Mucosa of gallbladder (tissue), 1 donor: ENCODE data around the gene CPT1C. TPM values are rescaled to one million over a fixed set of nuclear protein-coding genes. Genes with fewer than 3 reads are reported as not detected.

Experiments used
- DNase-seq: peaks from one replicate; pipeline ENCODE4 v3.0.0-alpha.2; 2020; ENCODE audit warnings: low spot score
- total RNA-seq: library from RNA; stranded (reverse); gene quantifications from one replicate; pipeline ENCODE4 v1.2.1, GENCODE V29; 2021
- donor health status: DM: no; HTN: no; CAD: no.

The CPT1C gene
- total RNA-seq, 1 donor from 2014 or later = 14.2 TPM

DNA sequence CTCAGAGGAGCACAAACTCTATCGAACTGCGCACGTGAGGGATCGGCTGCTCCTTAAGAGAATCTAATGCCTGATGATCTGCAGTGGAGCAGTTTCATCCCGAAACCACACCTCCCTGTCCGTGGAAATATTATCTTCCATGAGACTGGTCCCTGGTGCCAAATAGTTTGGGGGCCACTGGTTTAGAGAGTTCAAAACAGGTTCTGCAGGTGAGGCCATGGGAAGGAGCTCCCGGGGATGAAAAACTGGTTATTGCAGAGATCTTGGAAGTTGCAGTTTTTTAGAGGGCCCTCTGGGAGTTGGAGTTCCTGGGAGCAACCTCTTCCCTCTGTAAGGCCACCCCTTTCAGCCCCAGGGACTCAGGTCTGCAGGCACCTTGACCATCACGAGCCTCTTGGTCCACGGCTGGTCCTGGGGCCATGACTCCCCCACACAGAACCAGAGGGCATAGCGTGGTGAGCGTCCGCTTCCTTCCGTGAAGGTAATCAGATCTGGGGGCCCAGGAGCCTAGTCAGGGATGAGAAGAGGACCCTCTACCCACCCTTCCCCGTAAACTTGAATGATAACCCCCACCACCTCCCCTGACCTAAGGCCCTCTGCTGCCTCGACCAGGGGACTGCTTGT, 30.5 kb upstream of the CPT1C start:
- no peak for DNase-seq

DNA sequence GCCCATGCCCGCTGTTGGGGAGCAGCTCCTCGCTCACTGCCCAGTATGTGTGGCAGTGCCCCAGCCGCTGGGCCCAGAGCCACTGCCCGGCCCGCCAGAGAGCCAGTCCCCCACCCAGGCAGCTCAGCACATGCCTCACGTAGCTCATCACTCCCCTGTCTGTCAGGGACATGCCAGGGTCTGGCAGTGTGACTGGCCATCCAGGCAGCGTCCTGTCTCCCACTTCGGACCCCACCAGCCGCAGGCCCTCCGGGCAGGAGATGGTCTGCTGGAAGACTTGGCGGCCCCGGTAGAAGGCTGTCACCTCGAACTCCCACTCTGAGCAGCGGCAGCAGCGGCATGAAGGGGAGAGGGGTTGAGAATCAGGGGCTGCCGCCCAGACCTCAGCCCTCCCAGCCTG, 28.9 kb upstream of the CPT1C start:
- DNase-seq = no peak

DNA sequence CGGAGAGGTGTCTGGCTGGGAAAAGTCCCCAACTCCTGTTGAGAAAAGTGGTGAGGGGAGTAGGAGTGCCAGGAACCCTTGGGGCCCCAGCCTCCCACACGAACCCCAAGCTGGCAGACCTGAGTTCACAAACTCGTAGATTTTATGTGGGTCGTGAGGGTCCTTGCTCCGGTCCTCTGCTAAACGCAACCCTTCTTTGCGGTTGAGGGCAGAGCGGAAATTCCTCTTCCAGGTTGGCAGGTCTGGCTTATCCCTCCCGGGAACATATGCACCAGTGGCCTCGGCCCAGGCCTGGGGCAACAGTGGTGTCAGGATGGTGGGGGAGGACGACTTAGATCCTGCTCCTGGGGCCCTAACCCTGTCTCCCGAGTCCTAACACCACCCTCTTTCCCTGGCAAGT, 27.7 kb upstream of the CPT1C start:
- DNase-seq = no peak

DNA sequence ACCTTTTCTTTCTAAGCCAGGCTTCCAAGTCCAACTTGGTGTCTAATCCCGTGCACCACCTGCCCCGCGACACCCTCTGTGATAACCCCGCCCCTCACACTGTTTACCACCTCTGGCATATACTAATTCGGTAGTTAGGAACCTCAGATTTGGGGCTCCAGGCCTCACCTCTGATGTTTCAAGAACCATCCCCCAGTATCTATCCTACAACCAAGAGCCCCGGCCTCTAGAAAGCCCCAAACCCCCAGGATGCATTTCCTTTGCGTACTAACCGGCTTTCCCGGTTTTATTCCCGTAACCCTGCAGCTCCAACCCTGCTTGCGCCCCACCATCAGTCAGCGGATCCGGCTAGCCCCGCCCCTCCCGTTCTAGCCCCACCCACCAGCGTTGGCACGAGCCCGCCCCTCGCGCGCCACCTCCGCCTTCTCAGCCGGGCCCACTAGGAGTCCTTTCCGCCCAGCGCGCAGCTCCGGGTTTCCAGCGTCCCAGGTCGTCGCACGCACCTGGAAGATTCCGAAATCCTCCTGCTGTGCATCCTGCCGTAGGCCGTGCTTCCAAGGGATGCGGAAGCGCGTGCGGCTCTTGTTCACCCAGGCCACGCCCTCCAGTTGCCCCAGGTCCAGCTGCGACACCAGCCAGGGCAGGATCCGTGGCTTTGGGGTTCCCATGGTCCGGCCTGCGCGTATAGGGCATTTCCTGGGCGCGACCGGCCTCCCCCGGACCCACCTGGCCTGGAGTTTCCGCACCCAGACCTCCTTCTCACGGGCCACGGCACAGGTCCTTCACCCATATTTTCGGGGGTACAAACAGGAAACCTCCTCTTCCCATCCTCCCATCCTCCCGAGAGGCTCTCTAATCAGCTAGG, 26.5 kb upstream of the CPT1C start:
- peak; percentile 89 for DNase-seq

- DNase-seq = no peak
Measured at GRCh38 chr19:49665036-49665350, 25.9 kb upstream of the CPT1C start.

- DNase-seq = peak; percentile 99
Measured at GRCh38 chr19:49665351-49666119, 25.4 kb upstream of the CPT1C start, which contains the start of the genes BCL2L12 and IRF3. Gene BCL2L12 (plus strand): TSS chr19:49665933. CDS start chr19:49666693, 760 bp downstream. Gene IRF3 (minus strand): TSS chr19:49665857. CDS start chr19:49664838, 1,019 bp downstream.

- DNase-seq = no peak
Measured at GRCh38 chr19:49666120-49666444, 24.8 kb upstream of the CPT1C start.

- DNase-seq = no peak
Measured at GRCh38 chr19:49667473-49667872, 23.4 kb upstream of the CPT1C start.

DNA sequence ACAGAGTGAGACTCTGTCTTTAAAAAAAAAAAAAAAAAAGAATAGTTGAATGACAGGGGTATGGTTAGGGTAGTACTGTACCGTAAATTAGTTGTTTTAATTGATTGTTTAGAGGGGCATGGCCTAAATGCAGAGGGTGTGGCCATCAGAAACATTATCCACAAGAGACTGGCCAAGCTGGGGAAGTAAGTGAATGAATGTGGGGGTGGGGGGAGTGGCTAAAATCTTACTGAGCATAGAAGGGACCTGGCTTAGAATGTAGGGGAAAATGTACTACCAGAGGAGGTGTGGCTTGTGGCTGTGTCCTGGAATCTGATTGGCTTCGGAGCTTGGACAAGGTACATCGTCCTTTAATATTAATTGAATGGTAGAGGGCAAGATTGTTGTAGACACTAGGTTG, 21.4 kb upstream of the CPT1C start:
- no peak for DNase-seq

DNA sequence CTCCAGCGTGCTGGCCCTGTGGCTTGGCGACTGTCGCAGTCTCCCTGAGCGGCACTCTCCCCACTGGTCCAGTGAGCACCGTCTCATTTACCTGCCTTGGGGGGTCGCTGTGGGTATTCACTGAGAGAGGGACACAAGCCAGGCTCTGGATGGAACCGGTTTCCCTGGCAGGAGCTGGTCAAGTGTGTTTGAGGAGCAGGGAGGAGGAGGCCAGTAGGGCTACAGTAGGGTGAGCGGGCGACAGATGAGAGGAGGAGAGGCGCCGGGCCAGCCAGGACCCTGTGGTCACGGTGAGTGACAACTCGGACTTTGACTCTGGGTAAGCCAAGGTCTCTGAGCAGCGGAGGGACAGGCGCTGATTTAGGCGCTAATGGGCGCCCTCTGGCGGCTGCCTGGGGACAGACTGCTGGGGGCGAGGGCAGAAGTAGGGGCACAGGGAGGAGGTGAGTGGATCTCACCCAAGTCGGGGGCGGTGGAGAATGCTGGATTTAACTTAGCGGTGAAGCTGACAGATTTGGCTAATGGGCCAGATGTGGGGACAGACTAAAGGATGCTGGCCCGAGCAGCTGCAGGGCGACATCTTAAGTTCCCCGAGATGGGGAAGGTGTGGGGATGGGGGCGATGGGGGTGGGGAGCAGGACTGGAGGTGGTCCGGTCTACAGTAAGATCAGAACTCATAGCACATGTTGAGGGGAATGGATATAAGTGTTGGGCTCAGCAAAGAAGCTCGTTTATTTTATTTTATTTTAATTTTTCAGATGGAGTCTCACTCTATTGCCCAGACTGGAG, 18.6 kb upstream of the CPT1C start:
- peak; percentile 77 for DNase-seq

- DNase-seq = peak; percentile 82
Measured at GRCh38 chr19:49676136-49676783, 14.7 kb upstream of the CPT1C start.

DNA sequence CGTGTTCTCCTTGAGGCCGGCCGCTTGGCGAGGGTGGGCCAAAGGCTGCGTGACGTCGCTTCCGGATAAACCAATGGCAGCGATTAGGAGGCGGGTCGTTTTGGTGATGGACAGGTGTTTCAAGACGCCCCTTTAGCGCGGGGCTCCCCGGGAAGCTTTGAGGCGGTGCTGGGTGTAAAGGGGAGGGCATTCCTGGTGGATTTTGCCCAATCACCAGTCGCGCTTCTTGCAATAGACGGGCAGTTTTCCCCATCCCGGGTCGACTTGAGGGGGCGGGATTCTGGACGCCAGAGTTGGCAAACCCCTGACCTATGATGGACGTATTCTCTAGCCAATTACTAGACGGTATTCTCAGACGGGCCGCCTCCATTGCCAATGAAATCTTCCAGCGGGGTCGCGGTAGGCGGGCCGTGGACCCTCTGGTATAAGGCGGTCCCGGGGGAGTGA, 14.1 kb upstream of the CPT1C start:
- DNase-seq = peak; percentile 100

GRCh38 chr19:49677231-49677900, 13.6 kb upstream of the CPT1C start, which contains the start of gene PRMT1:
Gene PRMT1 (plus strand): TSS chr19:49677271. CDS start chr19:49677281, 10 bp downstream.
- DNase-seq = no peak

DNA sequence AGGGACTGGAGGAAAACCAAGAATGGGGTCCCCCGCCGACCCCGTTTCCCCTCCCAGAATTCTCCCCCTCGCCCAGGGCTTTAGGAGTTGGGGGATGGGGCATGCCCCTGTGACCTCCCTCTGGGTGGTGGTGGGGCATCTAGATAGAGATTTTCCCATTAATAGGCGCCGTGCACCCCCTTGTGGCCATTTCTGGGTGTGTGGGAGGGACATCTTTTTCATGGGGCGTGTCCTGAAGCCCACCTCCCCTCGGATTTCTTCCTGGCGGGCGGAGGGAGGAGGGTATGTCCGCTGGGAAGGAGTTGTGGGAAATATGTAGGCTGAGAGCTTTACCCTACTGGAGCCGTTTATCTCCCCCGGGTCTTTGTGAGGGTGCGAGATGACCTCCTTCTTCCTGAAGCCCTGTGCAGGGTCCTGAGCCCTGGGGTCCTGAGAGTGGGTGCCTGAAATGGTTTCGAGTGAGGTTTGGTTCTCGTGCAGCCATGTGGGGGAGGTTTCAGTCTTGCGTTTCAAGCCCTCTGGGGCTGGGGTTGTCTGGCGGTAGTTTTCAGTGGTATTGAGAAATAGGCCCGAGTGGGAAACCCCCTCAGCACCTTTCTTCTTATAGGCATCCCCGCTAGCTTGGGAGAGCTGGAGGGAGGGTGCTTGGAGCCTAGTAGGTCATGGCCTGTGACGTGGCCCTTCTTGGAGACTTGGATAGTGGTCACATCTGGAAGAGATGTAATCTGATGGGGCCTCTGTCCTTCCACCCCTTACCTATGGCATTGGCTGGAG, 12.8 kb upstream of the CPT1C start:
- peak; percentile 68 for DNase-seq

GRCh38 chr19:49678985-49679770, 11.7 kb upstream of the CPT1C start:
- no peak for DNase-seq

- no peak for DNase-seq
Measured at GRCh38 chr19:49679771-49680413, 11.0 kb upstream of the CPT1C start.

DNA sequence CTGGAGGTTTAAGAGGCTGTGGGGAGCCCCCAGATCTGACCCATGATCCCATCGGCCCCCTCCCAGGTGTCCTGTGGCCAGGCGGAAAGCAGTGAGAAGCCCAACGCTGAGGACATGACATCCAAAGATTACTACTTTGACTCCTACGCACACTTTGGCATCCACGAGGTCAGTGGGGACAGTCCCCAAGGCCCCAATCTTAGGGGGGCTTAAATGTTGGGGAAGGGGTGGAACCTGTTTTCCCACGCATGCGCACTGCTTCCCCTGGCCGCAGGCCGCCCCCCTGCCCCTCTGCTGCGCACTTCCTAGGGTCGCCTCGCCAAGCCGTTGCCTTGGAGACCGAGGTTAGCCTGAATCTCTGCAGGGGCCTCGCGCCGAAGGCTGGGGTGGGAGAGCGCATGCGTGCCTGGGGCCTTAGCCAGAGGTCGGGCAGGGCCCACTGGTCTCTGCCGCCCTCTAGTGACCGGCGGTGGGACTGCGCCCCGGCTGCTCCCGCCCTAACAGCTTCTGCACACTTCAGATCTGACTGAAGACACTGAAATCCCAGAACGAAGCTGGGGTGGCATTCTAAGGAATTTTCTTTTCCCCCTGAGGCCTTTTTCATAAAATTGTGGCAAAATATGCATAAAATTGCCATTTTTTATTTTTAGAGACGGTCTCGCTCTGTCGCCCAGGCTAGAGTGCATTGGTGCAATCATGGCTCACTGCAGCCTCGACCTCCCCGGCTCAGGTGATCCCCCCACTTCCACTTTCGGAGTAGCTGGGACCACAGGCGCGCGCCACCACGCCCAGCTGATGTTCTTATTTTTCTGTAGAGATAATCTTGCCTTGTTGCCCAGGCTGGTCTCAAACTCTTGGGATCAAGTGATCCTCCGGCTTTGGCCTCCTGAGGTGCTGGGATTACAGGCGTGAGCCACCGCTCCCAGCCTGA, 10.2 kb upstream of the CPT1C start:
- DNase-seq = peak; percentile 91
